HEK293 (cell line): ENCODE data around the gene ALDH16A1.

Experiments used
- BCL11A ChIP-seq: fragments of 450-650 bp; formaldehyde crosslinking; IDR thresholded peaks from 2 replicates; pipeline ENCODE4 v1.5.1; 2016; ENCODE audit warnings: low read depth, missing biosample characterization, missing genetic modification characterization
- FEZF1 ChIP-seq: fragments of 450-650 bp; formaldehyde crosslinking; IDR thresholded peaks from 2 replicates; pipeline ENCODE4 v1.5.1; 2016; ENCODE audit warnings: missing biosample characterization, missing genetic modification characterization
- GLI4 ChIP-seq: fragments of 450-650 bp; formaldehyde crosslinking; IDR thresholded peaks from 2 replicates; pipeline ENCODE4 v1.5.1; 2016; ENCODE audit warnings: missing biosample characterization, missing genetic modification characterization
- KLF9 ChIP-seq: fragments of 450-650 bp; formaldehyde crosslinking; IDR thresholded peaks from 2 replicates; pipeline ENCODE4 v1.5.1; 2016; ENCODE audit warnings: missing biosample characterization, missing genetic modification characterization, low read depth
- PRDM1 ChIP-seq: fragments of 450-650 bp; formaldehyde crosslinking; IDR thresholded peaks from 2 replicates; pipeline ENCODE4; 2016; ENCODE audit warnings: missing biosample characterization, missing genetic modification characterization
- RBAK ChIP-seq: fragments of 450-650 bp; formaldehyde crosslinking; IDR thresholded peaks from 2 replicates; pipeline ENCODE4 v1.5.1; 2016; ENCODE audit warnings: missing biosample characterization, missing genetic modification characterization
- SALL2 ChIP-seq: fragments of 450-650 bp; formaldehyde crosslinking; IDR thresholded peaks from 2 replicates; pipeline ENCODE4 v1.5.0; 2017; ENCODE audit warnings: missing biosample characterization, mild to moderate bottlenecking, missing genetic modification characterization, borderline replicate concordance
- YY1 ChIP-seq: fragments of 450-650 bp; formaldehyde crosslinking; IDR thresholded peaks from 2 replicates; pipeline ENCODE4 v1.5.1; 2018; ENCODE audit warnings: missing biosample characterization, missing genetic modification characterization
- ZBTB1 ChIP-seq: fragments of 450-650 bp; formaldehyde crosslinking; IDR thresholded peaks from 2 replicates; pipeline ENCODE4 v1.5.1; 2016; ENCODE audit warnings: missing biosample characterization, missing genetic modification characterization
- ZBTB21 ChIP-seq: fragments of 450-650 bp; formaldehyde crosslinking; IDR thresholded peaks from 2 replicates; pipeline ENCODE4 v1.5.1; 2017; ENCODE audit warnings: missing biosample characterization, missing genetic modification characterization
- ZBTB48 ChIP-seq: fragments of 450-650 bp; formaldehyde crosslinking; IDR thresholded peaks from 2 replicates; pipeline ENCODE4 v1.5.1; 2016; ENCODE audit warnings: missing biosample characterization, missing genetic modification characterization
- ZBTB7A ChIP-seq: fragments of 450-650 bp; formaldehyde crosslinking; IDR thresholded peaks from 2 replicates; pipeline ENCODE4 v1.5.1; 2016; ENCODE audit warnings: low read depth, missing biosample characterization, missing genetic modification characterization
- ZFP41 ChIP-seq: fragments of 450-650 bp; formaldehyde crosslinking; IDR thresholded peaks from 2 replicates; pipeline ENCODE4 v1.5.1; 2016; ENCODE audit warnings: missing biosample characterization, missing genetic modification characterization, borderline replicate concordance
- ZIC2 ChIP-seq: fragments of 450-650 bp; formaldehyde crosslinking; IDR thresholded peaks from 2 replicates; pipeline ENCODE4 v1.5.1; 2016; ENCODE audit warnings: missing biosample characterization, missing genetic modification characterization
- ZNF133 ChIP-seq: fragments of 450-650 bp; formaldehyde crosslinking; IDR thresholded peaks from 2 replicates; pipeline ENCODE4 v1.5.1; 2016; ENCODE audit warnings: missing biosample characterization, missing genetic modification characterization
- ZNF146 ChIP-seq: fragments of 450-650 bp; formaldehyde crosslinking; IDR thresholded peaks from 2 replicates; pipeline ENCODE4 v1.5.1; 2016; ENCODE audit warnings: missing biosample characterization, missing genetic modification characterization
- ZNF175 ChIP-seq: fragments of 450-650 bp; formaldehyde crosslinking; IDR thresholded peaks from 2 replicates; pipeline ENCODE4 v1.5.1; 2016; ENCODE audit warnings: missing biosample characterization, missing genetic modification characterization
- ZNF184 ChIP-seq: fragments of 450-650 bp; IDR thresholded peaks from 2 replicates; pipeline ENCODE4 v1.5.1; 2018; ENCODE audit warnings: missing biosample characterization, mild to moderate bottlenecking, missing genetic modification characterization
- ZNF19 ChIP-seq: fragments of 450-650 bp; formaldehyde crosslinking; IDR thresholded peaks from 2 replicates; pipeline ENCODE4; 2016; ENCODE audit warnings: missing biosample characterization, missing genetic modification characterization, low read depth
- ZNF311 ChIP-seq: fragments of 450-650 bp; formaldehyde crosslinking; IDR thresholded peaks from 2 replicates; pipeline ENCODE4 v1.5.1; 2017; ENCODE audit warnings: missing biosample characterization, missing genetic modification characterization, borderline replicate concordance
- ZNF341 ChIP-seq: fragments of 450-650 bp; formaldehyde crosslinking; IDR thresholded peaks from 2 replicates; pipeline ENCODE4; 2016; ENCODE audit warnings: low read depth, missing biosample characterization, missing genetic modification characterization
- ZNF514 ChIP-seq: fragments of 450-650 bp; formaldehyde crosslinking; IDR thresholded peaks from 2 replicates; pipeline ENCODE4 v1.5.1; 2016; ENCODE audit warnings: missing biosample characterization, missing genetic modification characterization
- ZNF555 ChIP-seq: fragments of 450-650 bp; formaldehyde crosslinking; conservative IDR thresholded peaks from 2 replicates; pipeline ENCODE4 v1.5.1; 2017; ENCODE audit warnings: missing biosample characterization, mild to moderate bottlenecking, missing genetic modification characterization, inconsistent platforms
- ZNF626 ChIP-seq: fragments of 450-650 bp; sonication (Bioruptor Pico); formaldehyde crosslinking; IDR thresholded peaks from 2 replicates; pipeline ENCODE4 v1.5.1; 2018; ENCODE audit warnings: missing biosample characterization, missing genetic modification characterization, inconsistent platforms
- ZNF670 ChIP-seq: fragments of 450-650 bp; formaldehyde crosslinking; IDR thresholded peaks from 2 replicates; pipeline ENCODE4 v1.5.1; 2016; ENCODE audit warnings: missing biosample characterization, missing genetic modification characterization, low read depth
- ZNF677 ChIP-seq: fragments of 450-650 bp; IDR thresholded peaks from 2 replicates; pipeline ENCODE4 v1.5.0; 2018; ENCODE audit warnings: missing biosample characterization, mild to moderate bottlenecking, missing genetic modification characterization, moderate library complexity
- ZNF692 ChIP-seq: fragments of 450-650 bp; formaldehyde crosslinking; IDR thresholded peaks from 2 replicates; pipeline ENCODE4 v1.5.1; 2016; ENCODE audit warnings: missing biosample characterization, missing genetic modification characterization
- ZNF747 ChIP-seq: fragments of 450-650 bp; formaldehyde crosslinking; IDR thresholded peaks from 2 replicates; pipeline ENCODE4 v1.5.1; 2016; ENCODE audit warnings: missing biosample characterization, missing genetic modification characterization
- ZNF768 ChIP-seq: fragments of 450-650 bp; formaldehyde crosslinking; IDR thresholded peaks from 2 replicates; pipeline ENCODE4 v1.5.1; 2018; ENCODE audit warnings: missing biosample characterization, mild to moderate bottlenecking, missing genetic modification characterization
- ZNF785 ChIP-seq: fragments of 450-650 bp; formaldehyde crosslinking; IDR thresholded peaks from 2 replicates; pipeline ENCODE4 v1.5.1; 2016; ENCODE audit warnings: missing biosample characterization, missing genetic modification characterization
- ZSCAN18 ChIP-seq: fragments of 450-650 bp; formaldehyde crosslinking; IDR thresholded peaks from 2 replicates; pipeline ENCODE4 v1.5.1; 2016; ENCODE audit warnings: missing biosample characterization, missing genetic modification characterization
- TF ChIP-seq, protein P1 (sequence below): fragments of 450-650 bp; formaldehyde crosslinking; IDR thresholded peaks from 2 replicates; pipeline ENCODE4 v1.5.1; 2017; ENCODE audit warnings: missing biosample characterization, missing genetic modification characterization
- TF ChIP-seq, protein P2 (sequence below): fragments of 450-650 bp; formaldehyde crosslinking; IDR thresholded peaks from 2 replicates; pipeline ENCODE4 v1.5.1; 2016; ENCODE audit warnings: missing biosample characterization, missing genetic modification characterization
- TF ChIP-seq, protein P3 (sequence below): fragments of 450-650 bp; formaldehyde crosslinking; IDR thresholded peaks from 2 replicates; pipeline ENCODE4; 2016; ENCODE audit warnings: missing biosample characterization, missing genetic modification characterization

The ALDH16A1 gene

GRCh38 chr19:49453013-49453756 is at the start of gene ALDH16A1 (continued):
- no peak for TF ChIP-seq SALL2
- TF ChIP-seq ZNF19: no peak
- TF ChIP-seq ZNF146 (tag by site-specific recombination): no peak
- peak; percentile 56 for TF ChIP-seq ZNF692 (tag by site-specific recombination)
- TF ChIP-seq, protein P1, sequence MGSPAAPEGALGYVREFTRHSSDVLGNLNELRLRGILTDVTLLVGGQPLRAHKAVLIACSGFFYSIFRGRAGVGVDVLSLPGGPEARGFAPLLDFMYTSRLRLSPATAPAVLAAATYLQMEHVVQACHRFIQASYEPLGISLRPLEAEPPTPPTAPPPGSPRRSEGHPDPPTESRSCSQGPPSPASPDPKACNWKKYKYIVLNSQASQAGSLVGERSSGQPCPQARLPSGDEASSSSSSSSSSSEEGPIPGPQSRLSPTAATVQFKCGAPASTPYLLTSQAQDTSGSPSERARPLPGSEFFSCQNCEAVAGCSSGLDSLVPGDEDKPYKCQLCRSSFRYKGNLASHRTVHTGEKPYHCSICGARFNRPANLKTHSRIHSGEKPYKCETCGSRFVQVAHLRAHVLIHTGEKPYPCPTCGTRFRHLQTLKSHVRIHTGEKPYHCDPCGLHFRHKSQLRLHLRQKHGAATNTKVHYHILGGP (tag by site-specific recombination): no peak
- no peak for TF ChIP-seq ZBTB1 (tag by site-specific recombination)
- TF ChIP-seq ZNF311: no peak
- TF ChIP-seq ZNF184 (tag by site-specific recombination): no peak
- TF ChIP-seq ZNF747 (tag by site-specific recombination): no peak
- TF ChIP-seq ZBTB21 (tag by site-specific recombination): no peak
- TF ChIP-seq GLI4 (tag by site-specific recombination): no peak
- peak; percentile 76 for TF ChIP-seq ZNF341 (tag by site-specific recombination)
- TF ChIP-seq ZNF768 (tag by site-specific recombination): no peak
- peak; percentile 50 for TF ChIP-seq FEZF1 (tag by site-specific recombination)
- no peak for TF ChIP-seq ZNF626
- no peak for TF ChIP-seq ZFP41 (tag by site-specific recombination)
- no peak for TF ChIP-seq YY1 (tag by site-specific recombination)
- TF ChIP-seq, protein P2, sequence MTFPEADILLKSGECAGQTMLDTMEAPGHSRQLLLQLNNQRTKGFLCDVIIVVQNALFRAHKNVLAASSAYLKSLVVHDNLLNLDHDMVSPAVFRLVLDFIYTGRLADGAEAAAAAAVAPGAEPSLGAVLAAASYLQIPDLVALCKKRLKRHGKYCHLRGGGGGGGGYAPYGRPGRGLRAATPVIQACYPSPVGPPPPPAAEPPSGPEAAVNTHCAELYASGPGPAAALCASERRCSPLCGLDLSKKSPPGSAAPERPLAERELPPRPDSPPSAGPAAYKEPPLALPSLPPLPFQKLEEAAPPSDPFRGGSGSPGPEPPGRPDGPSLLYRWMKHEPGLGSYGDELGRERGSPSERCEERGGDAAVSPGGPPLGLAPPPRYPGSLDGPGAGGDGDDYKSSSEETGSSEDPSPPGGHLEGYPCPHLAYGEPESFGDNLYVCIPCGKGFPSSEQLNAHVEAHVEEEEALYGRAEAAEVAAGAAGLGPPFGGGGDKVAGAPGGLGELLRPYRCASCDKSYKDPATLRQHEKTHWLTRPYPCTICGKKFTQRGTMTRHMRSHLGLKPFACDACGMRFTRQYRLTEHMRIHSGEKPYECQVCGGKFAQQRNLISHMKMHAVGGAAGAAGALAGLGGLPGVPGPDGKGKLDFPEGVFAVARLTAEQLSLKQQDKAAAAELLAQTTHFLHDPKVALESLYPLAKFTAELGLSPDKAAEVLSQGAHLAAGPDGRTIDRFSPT (tag by site-specific recombination): no peak
- TF ChIP-seq ZNF785 (tag by site-specific recombination): no peak
- TF ChIP-seq ZNF133 (tag by site-specific recombination): no peak
- TF ChIP-seq ZNF677 (tag by site-specific recombination): no peak
- no peak for TF ChIP-seq ZBTB7A
- TF ChIP-seq KLF9: peak; percentile 94
- no peak for TF ChIP-seq BCL11A (tag by site-specific recombination)
- TF ChIP-seq ZSCAN18: no peak
- TF ChIP-seq, protein P3, sequence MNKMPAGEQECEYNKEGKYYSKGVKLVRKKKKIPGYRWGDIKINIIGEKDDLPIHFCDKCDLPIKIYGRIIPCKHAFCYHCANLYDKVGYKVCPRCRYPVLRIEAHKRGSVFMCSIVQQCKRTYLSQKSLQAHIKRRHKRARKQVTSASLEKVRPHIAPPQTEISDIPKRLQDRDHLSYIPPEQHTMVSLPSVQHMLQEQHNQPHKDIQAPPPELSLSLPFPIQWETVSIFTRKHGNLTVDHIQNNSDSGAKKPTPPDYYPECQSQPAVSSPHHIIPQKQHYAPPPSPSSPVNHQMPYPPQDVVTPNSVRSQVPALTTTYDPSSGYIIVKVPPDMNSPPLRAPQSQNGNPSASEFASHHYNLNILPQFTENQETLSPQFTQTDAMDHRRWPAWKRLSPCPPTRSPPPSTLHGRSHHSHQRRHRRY (tag by site-specific recombination): no peak
- peak; percentile 74; the same call in 1 of the 2 replicates for TF ChIP-seq ZBTB48 (tag by site-specific recombination)
- TF ChIP-seq ZNF670 (tag by site-specific recombination): no peak
- no peak for TF ChIP-seq ZNF514 (tag by site-specific recombination)
- no peak for TF ChIP-seq ZNF555 (tag by site-specific recombination)
- TF ChIP-seq PRDM1 (tag by site-specific recombination): no peak
- TF ChIP-seq ZNF175: no peak
- TF ChIP-seq RBAK (tag by site-specific recombination): no peak
- no peak for TF ChIP-seq ZIC2
